Fibroblast of skin of scalp (primary cell): Measurements from ENCODE around the gene BUD31.
A peak's percentile ranks its signal among the peaks of the same experiment; 100 is the strongest.
"Not testable (repeated sequence)": the region's sequence is repeated elsewhere in the genome, so short reads cannot be mapped to it uniquely, and the experiment has no call there.

ENCODE experiments used
- DNase-seq: peaks from one replicate; pipeline ENCODE4 v3.0.0-alpha.2; 2013

BUD31 gene

DNA sequence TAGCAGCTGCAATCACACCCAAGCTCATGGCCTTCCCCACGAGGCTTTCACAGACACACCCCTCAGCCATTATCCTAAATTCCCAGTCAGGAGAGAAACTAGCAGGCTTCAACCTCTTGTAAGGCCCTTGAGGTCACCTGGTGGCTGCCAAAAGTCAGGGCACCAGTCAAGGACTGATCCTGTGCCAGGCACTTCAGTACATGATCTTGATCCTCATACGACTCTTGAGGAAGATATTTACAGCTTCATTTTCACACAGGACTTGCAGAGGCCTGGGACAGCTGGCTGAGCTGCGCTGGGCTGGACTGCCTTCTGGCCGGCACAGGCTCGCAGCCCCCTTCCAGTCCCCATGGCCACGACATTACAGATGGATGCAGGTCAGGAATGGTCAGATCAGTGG lies 9.2 kb upstream of the BUD31 start:
- DNase-seq, result no peak

DNA sequence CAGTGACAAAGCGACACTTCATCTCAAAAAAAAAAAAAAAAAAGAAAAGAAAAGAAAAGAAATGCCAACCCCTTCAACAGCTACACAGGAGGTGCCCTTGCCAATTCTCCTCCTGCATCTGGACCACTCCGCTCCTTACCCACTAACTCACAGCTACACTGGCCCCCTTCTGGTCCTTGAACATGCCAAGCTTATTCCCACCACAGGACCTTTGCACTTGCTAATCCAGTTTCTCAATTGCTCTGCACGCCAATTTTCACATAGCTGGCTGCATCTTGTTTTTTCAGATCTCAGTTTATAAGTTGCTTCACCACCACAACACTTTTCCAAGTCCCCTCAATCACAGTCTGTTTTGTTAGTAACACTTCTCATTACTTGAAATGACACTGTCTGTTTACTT lies 5.9 kb upstream of the BUD31 start:
- DNase-seq, result no peak

DNA sequence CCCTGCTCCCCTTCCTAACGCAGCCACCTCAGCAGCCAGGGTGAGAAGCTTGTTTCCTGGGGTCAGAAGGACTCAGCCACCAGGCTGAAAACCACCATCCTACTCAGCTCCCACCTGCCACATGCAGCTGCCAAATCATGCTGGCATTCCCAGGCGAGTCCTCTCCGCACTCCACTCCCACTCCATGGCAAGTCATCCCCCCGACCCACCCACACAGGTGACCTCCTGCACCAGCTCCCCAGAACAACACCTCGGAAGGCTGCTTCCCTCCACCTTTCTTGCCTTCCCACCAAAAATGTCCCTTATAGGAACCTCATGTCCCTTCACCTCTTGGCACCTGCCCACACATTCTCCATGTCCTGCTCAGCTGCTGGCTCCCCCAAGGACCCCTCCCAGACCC lies 5.0 kb upstream of the BUD31 start:
- DNase-seq, result no peak

DNA sequence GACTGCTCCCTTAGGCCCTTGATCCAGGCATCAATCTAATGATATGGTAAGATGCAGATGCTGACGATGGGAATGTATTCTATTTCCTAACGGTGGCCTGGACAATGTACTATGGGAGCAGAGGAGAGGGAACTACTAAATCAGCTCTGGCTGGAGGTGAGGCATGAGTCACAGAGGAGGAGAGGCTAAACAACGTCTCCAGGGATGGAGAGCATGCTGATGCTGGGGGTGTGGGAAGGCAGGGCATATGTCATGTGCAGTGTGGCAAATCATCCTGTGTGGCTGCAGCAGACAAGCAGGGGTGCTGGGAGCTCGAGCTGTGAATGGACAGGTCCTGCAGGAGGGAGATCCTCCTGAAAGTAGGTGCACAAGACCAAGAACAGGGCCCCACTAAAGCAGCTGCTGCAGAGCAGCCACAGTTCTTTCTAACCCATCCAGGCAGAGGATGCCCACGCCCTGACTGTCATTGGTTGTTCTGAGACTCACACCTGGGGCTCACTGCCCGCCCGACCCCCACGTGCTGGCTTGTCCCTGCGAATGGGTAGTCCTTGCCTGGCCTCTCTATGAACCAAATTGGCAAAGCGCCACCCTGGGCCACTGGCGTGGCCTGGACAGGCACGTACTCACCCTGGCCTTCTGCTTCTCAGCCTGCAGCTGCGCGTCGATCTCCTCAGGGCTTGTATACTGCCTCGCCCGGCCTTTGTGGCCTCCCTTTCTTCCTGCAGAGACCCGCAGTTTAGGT lies 4.4 kb upstream of the BUD31 start:
- DNase-seq, result no peak

DNA sequence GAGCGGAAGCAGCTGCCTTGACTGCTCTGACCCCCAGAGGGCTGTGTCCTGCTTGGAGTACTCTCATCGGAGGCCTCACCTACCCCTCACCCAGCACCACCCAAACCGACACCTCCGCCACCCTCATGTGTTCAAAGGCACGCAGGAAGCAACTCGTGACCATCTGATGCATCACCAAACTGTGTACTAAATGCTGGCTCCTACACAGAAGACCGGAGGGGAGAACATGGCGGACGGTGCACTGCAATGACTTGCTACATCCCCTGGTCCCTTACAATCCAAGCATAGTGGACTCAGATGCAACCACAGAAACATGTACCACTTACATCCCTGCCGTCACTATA lies 3.8 kb upstream of the BUD31 start:
- DNase-seq, result no peak

DNA sequence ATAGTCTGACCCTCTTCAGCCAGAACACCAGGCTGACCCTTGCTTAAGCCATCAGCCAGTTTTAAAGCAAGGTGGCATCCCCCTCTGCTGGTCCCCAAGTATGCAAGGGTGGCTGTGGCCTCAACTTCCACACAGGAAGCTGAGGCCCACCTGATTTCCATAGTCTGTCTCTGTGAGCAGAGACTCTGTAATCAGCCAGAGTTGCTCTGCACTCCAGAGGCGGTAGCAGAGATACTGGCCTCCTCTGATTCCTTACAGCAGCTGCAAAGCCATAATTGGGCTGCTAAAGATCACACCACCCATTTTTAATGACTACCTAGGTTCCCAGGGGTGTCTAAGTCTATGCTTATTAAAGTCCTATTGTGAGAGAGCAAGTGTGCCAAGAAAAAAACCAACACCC lies 2.2 kb upstream of the BUD31 start:
- DNase-seq, result no peak

DNA sequence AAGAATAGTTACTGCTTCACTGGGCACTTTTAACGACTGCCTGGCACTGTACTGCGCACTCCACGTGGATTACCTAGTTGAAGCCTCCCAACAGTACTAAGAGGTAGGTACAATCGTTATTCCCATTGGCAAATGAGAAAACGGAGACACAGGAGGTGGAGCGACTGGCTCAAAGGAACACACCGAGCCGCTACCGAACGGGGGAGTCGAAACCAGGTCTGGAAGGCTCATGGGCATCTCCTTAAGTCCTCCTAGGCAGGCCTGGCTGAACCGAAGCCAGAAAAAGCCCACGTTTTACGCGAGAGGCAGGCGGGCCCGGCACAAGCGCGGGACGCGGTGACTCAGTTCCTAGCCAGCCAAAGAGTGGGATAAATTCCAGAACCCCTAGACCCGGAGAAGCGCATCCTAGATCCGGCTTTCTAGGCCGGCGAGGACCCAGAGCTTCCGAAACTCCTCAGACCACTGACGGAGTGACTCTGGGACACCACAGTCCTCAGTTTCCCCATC lies 844 bp upstream of the BUD31 start:
- peak; percentile 67 for DNase-seq

DNA sequence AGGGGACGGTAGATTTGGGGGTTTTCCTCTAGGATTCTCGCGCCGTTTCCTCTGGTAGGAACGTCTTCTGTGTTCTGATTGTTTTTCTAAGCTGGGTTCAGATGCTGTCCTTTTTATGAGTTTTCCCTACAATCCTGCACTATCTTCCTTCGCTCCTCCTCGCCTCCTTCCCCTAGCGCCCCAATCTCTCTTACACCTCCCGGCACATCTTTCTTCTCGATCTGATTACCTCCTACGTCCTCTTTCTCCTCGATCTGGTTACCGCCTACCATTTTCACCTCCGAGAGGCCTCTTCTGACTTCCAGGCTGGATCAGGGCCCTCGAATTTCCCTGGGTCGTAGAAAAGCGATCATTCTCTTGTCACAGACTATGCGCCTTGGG lies 413 bp downstream of the BUD31 start:
- DNase-seq, result no peak

DNA sequence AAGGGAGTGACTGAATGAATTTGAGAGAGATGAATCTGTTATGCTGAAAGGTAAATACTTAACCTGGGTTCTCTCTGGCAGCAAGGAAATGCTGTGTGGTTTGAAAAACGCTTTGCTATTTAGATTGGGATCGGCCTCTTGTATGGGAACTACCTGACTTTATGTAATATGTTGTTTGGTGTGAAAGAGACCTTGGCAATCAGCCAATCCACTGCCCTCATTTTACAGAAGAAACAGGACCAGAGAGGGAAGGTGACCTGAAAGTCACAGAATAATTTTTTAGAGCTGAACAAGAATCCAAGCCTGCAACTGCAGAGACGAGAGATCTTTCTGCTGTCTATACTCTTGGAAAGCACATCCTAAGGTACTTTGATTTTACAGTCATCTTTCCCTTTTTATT lies 1.0 kb downstream of the BUD31 start:
- DNase-seq, result no peak

DNA sequence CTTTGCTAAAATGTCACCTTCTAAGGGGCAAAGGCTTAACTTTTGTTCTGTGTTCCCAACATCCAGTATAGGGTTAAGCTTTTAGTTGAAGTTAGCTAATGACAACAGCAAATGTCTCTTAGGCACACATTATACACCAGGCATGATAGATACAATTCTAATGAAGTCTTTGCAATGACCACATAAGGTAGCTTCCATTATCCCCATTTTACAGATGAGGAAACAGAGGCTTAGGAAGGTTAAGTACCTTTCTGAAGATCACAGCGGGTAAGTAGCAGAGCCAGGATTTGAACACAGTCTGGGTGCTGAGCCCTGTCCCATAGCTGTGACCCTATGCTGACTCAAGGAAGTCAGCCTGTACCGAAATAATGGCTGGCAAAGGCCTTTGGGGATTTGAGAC lies 1.9 kb downstream of the BUD31 start:
- DNase-seq, result no peak

DNA sequence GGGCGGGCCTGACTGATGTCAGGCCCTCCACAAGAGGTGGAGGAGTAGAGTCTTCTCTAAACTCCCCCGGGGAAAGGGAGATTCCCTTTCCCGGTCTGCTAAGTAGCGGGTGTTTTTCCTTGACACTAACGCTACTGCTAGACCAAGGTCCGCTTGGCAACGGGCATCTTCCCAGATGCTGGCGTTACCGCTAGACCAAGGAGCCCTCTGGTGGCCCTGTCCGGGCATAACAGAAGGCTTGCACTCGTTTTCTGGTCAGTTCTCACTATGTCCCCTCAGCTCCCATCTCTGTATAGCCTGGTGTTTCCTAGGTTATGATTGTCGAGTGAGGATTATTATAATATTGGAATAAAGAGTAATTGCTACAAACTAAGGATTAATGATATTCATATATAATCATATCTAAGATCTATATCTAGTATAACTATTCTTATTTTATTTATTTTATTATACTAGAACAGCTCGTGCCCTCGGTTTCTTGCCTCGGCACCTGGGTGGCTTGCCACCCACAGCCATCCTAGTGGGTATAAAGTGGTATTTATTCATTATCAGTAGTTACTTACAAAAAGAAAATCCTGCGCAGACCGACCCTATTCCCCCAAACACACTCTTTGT lies 6.9 kb downstream of the BUD31 start:
- peak; percentile 54 for DNase-seq

DNA sequence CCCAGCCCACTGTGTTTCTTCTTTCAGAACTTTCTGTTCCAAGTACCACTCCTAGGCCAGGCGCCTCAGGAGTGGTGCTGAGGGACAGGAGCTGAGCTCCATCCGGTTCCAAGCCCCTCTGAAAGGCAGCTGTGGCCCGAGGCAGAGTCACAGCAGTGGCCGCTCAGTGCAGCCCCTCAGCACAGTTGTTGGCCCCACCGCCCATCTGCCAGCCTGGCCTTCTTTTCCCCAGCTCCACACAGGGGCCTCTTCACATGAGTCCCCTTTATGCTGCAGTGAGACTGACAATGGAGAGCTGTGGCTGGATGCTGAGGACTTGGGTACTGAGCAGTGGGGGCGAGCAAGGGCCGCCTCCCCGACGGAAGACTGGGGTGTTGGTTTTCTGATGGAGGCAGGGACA lies 9.5 kb downstream of the BUD31 start:
- no peak for DNase-seq

DNA sequence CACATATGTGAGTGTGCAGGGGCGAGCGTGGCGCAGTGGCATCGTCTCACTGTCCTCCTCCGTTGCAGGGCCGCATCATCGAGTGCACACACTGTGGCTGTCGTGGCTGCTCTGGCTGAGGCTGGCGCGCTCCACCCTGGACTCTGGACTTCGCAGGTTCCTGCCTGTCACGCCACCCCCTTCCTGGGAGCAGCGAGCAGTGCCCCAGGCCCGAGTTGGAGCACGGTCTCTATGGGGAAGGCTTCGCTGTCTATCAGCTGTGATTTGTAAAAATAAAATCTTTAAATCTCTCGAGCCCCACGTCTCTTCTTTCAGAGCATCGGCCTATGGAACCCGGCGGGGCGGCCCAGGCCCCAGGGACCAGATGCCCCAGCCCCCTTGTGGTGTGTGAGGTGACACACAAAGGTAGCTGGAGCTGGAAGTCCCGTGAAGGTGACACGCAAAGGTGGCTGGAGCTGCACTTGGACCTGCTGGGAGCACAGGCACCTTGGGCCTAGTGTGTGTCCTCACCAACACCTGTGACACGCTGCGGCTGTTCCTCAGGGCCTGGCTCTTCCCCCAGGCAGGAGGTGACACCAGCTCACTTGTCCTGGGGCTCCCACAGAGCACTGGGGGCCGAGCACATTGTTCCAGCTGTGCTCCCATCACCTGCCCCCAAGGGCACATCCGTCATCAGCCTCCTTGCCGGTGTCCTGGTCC lies 10.7 kb downstream of the BUD31 start:
- DNase-seq, result no peak

DNA sequence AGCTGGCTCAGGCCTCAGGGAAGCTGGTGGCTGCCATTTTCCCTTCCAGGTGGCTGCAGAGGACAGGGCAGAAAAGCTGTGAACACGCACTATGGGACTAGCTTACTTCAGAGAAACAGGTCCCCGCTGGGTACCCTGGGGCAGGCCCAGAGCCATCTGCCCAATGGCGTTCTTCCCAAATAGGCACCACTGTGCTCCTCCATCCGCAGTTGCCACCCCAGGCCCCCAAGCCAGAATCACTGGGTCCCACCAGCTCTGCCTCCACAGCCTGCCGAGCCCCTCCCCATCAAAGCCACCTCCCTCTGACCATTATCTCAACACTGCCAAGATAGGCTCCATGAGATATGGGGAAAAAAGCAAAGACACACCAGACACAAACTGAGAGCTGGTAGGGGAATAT lies 11.4 kb downstream of the BUD31 start:
- no peak for DNase-seq

DNA sequence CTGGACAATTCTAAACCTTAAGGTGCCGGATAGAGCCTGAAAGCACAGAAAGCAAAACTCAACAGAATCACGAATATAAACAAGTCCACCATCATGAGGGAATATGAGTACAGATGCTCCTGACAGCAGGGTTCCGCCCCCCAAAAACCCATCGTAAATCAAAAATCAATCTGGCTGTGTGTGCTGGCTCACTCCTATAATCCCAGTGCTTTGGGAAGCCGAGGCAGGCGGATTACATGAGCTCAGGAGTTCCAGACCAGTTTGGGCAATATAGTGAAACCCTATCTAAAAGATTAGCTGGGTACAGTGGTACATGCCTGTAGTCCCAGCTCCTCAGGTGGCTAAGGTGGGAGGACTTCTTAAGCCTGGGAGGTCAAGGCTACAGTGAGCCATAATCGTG lies 12.2 kb downstream of the BUD31 start:
- DNase-seq, result no peak

DNA sequence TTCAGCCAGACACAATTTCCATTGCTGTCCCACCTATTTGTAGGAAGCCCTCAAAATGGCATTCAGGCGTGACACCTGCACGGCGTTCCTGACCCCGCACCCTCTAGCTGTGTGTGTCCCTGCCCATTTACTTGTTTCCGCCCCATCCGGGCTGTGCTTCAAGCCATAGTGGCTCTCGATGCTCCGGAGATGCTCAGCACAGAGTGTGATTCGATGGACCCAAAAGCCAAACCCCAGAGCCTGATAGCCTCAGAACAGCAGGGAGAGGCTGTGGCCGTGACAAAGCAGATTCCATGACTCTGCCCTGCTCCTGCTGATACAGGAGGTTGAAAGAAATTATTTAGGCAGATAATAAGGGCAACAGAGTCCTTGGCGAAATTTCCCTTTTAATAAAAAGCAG lies 13.4 kb downstream of the BUD31 start:
- no peak for DNase-seq

DNA sequence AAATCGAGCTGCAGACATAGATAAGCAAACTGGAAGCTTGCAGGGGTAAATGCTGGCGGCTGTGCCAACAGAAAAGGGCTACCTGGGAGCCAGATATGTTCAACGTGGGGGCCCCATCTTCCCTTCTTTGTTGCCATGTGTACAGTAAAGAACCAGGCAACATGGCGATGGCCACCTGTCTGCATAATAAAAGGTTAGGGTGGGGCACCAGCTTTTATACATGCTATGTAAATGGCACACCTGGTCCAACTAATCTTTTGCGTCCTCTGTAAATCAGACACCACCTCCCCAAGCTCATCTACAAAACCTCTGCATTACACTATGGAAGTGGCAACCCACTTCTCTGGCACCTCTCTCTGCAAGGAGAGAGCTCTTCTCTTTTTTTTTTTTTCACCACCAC lies 13.9 kb downstream of the BUD31 start:
- DNase-seq, result no peak

DNA sequence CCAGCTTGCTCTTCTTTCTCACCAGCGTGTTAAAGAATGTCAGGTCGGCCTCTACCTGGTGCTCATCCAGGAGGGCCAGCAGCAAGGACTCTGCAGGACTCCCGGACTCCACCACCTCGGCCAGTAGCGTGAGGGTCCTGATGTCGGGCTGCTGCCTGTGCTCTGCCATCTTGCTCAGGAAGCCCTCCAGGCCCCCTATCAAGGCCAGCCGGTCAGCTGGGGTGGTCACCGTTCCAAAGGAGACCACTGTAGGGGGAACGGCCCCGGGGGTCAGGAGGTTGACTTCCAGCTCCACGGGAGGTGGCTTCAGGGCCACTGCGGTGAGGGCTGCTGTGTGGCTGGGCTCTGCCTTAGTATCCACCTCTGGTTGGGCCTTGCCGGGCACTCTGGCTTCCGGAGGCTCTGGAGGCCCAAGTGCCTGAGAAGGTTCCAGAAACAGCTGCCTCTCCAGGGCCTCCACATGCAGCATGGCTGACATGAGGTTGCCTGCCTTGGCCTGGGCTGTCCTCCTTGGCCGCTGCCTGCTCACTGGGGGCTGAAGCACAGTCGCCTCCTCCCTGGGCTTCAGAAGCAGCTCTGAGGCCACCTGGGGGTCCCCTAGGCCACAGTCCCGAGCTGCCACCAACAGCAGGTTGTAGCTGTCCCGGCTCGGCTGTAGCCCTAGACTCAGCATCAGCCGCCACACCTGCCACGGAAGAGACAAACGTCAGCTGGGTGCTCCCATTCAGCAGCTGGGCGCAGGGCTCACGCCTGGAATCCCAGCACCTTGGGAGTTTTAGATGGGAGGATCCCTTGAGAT lies 16.4 kb downstream of the BUD31 start:
- no peak for DNase-seq

DNA sequence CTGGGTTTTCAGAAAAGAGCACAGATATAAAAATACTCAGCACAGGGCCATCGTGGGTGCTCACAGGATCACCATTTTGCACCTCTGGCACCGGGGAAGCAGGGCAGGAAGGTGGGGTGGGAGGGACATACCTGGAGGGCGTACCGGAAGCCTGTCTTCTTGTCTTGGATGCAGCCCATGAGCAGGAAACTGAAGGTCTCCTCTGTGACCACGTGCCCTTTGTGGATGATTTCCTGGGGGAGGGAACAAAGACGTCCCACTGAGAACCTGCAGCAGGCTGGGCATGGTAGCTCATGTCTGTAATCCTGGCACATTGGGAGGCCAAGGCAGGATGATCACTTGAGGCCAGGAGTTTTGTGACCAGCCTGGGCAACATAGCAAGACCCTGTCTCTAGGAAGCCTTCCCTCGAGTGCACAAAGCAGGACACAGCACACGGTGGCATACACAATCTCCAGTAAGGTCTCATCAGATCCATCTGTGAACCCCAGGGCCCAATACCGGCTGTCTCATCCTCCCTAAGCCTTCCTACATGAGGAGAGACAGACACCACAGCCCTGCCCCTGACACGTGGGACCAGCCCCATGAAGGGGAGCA lies 20.3 kb downstream of the BUD31 start:
- DNase-seq, result no peak

DNA sequence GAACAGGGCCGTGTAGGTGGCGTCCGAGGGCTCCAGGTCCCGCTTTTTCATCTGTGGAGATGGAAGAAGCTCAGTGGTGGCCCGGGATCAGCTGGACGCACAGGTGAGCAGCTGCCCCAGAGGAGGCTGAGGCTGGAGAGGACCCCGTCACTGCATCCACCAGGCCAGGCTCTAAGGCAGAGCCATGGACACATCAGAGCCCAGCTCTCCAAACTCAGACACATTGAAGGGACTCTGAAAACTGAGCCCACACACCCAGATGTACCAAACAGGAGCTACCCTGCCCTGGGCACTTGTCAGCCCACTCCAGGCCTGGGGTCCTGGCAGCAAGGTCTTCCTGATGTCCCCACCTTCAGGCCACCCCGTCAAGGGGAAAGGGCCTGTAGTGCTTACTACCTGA lies 21.0 kb downstream of the BUD31 start:
- no peak for DNase-seq

DNA sequence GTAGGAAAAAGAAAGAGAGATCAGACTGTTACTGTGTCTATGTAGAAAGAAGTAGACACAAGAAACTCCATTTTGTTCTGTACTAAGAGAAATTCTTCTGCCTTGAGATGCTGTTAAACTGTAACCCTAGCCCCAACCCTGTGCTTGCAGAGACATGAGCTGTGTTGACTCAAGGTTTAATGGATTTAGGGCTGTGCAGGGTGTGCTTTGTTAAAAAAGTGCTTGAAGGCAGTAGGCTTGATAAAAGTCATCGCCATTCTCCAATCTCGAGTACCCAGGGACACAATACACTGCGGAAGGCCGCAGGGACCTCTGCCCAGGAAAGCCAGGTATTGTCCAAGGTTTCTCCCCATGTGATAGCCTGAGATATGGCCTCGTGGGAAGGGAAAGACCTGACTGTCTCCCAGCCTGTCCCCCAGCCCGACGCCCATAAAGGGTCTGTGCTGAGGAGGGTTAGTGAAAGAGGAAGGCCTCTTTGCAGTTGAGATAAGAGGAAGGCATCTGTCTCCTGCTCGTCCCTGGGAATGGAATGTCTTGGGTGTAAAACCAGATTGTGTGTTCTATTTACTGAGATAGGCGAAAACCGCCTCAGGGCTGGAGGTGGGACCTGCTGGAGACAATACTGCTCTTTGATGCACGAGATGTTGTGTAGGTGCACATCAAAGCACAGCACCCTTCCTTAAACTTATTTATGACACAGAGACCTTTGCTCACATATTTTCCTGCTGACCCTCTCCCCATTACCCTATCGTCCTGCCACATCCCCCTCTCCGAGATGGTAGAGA lies 23.2 kb downstream of the BUD31 start:
- not testable (repeated sequence) for DNase-seq

DNA sequence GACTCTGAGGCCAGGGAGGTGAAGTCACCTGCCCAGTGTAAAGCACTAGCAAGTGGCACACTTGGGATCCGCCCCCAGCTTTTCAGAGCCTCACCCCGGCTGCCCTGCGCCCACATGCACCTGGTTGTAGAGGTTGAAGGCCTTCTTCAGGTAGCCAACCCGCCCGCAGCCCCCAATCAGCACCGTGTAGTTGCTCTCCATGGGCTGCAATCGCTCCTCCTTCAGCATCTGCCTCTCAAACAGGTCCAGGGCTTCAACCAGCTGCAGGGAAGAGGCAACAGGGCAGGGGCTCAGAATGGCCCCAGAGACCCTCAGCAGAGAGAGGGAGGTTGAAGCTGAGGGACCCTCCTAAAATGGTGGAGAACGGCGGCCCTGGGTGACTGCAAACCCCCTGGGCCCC lies 24.4 kb downstream of the BUD31 start:
- no peak for DNase-seq
